ENCODE data around the gene PPID.

GRCh38 chr4:158768555-158769174, 45.5 kb upstream of the PPID start, which contains the start of gene FNIP2:
- TF ChIP-seq CTCF (IDR thresholded peaks at IDR 0.05 in 8 of 11, conservative IDR thresholded peaks at IDR 0.05 in 3 of 11) (no peak), POLR2AphosphoS5 (IDR thresholded peaks at IDR 0.05) (peak; percentile 61 to 84 (median 82)), POLR2A (IDR thresholded peaks at IDR 0.05) (peak in 1 of 3 donors; percentile 12)
